ENCODE results near the gene MAF.

DNA sequence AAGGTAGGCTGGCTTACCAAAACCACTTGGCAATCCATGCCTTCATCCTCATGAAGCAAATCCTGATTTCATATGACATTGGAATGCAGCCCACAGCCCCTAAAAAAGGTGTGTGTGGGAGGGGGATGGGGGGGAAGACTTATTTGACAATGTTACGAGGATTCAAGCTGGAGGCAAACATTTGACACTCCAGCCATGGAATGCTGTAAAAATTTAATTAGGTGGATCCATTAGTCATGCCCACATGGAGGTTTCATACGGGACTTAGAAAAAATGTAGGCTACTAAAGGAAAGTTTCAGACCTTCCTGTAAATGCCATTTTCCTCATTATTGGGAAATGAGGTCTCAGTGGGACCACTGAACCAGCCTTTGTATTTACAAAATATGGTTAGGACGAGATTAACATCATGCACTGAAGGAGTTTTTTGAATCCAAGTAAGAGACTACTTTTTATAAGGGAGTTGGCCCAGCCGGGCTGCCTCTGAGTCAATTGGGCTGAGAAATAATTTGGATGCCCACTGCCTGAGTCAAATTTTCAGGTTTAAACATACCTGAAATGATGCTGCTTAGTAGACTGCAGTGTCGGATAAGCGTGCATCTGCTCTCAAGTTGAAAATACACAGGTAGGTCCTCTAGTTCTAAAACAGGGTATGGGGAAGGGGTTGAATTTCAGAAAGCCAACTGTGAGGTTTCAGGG lies 44.6 kb upstream of the MAF start:
- TF ChIP-seq, protein P1, sequence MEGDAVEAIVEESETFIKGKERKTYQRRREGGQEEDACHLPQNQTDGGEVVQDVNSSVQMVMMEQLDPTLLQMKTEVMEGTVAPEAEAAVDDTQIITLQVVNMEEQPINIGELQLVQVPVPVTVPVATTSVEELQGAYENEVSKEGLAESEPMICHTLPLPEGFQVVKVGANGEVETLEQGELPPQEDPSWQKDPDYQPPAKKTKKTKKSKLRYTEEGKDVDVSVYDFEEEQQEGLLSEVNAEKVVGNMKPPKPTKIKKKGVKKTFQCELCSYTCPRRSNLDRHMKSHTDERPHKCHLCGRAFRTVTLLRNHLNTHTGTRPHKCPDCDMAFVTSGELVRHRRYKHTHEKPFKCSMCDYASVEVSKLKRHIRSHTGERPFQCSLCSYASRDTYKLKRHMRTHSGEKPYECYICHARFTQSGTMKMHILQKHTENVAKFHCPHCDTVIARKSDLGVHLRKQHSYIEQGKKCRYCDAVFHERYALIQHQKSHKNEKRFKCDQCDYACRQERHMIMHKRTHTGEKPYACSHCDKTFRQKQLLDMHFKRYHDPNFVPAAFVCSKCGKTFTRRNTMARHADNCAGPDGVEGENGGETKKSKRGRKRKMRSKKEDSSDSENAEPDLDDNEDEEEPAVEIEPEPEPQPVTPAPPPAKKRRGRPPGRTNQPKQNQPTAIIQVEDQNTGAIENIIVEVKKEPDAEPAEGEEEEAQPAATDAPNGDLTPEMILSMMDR (optimal IDR thresholded peaks at IDR 0.05 in 1 of 3, IDR thresholded peaks at IDR 0.05 in 1 of 3, conservative IDR thresholded peaks at IDR 0.05 in 1 of 3; ENCODE audit: extremely low read depth in 1 of 3, insufficient read depth in 2 of 3, low read length in 3 of 3) = no peak
- no peak for TF ChIP-seq EZH2 (IDR thresholded peaks at IDR 0.05; ENCODE audit: low read length)
